ENCODE results near the gene IFT88.

Gene IFT88

DNA sequence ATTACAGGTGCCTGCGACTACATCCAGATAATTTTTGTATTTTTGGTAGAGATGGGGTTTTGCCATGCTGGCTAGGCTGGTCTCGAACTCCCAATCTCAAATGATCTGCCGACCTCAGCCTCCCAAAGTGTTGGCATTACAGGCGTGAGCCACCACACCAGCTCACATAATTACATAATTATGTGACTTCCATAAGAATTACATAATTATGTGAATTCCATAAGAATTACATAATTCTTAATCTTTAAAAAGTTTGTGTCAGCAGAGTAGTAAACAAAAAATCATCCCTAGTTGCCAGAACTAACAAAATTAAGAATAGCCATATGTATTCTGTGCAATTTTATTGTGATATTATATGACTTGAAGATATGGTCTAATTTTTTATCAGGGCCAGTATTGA, 25.6 kb downstream of the IFT88 start:
- no peak for FAIRE-seq
- no peak for DNase-seq (ENCODE audit: insufficient read length, low spot score)
- TF ChIP-seq, protein P1, sequence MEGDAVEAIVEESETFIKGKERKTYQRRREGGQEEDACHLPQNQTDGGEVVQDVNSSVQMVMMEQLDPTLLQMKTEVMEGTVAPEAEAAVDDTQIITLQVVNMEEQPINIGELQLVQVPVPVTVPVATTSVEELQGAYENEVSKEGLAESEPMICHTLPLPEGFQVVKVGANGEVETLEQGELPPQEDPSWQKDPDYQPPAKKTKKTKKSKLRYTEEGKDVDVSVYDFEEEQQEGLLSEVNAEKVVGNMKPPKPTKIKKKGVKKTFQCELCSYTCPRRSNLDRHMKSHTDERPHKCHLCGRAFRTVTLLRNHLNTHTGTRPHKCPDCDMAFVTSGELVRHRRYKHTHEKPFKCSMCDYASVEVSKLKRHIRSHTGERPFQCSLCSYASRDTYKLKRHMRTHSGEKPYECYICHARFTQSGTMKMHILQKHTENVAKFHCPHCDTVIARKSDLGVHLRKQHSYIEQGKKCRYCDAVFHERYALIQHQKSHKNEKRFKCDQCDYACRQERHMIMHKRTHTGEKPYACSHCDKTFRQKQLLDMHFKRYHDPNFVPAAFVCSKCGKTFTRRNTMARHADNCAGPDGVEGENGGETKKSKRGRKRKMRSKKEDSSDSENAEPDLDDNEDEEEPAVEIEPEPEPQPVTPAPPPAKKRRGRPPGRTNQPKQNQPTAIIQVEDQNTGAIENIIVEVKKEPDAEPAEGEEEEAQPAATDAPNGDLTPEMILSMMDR (IDR thresholded peaks at IDR 0.05; ENCODE audit: insufficient read depth, missing control alignments), result no peak

DNA sequence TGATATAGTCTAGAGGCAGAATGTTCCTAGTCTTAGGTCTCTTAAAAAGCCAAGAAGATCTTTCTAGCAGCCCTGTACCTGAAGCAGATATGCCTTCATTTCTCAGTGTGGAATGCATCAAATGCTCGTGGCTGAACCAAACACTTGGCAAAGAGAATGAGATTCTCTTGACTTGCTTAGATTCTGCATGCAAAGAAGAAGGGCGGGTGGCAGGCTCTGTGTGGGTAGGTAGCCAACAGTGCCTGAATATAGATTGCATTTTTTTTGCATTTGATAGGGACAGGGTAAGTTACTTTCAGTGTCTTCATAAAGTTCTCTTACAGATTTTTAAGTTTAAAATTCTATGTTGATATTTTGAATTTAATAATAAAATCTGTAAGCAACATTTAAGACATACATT, 27.3 kb downstream of the IFT88 start:
- DNase-seq (ENCODE audit: insufficient read length, low spot score) (no peak), FAIRE-seq (no peak)
- TF ChIP-seq, protein P1 (IDR thresholded peaks at IDR 0.05; ENCODE audit: insufficient read depth, missing control alignments), result no peak

DNA sequence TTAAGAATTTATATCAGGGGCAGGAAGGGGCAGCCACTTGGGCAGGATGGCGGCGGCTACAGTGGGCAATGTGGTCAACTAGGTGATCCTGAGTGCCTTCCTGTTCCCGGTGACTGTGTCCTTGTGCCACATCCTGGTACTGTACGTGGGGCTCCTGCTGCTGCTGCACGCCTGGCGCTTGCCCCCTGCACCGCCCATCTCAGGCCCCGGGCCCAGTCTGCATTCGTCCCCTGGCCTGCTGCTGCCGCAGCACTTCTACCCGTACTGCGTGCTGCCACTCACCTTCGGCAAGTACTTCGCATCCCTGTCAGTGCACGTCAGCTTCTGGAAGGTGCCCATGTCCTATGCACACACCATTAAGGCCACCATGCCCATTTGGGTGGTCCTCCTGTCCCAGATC, 40.1 kb downstream of the IFT88 start:
- no peak for FAIRE-seq
- TF ChIP-seq, protein P1 (IDR thresholded peaks at IDR 0.05; ENCODE audit: insufficient read depth, missing control alignments), result no peak
- no peak for DNase-seq (ENCODE audit: insufficient read length, low spot score)

DNA sequence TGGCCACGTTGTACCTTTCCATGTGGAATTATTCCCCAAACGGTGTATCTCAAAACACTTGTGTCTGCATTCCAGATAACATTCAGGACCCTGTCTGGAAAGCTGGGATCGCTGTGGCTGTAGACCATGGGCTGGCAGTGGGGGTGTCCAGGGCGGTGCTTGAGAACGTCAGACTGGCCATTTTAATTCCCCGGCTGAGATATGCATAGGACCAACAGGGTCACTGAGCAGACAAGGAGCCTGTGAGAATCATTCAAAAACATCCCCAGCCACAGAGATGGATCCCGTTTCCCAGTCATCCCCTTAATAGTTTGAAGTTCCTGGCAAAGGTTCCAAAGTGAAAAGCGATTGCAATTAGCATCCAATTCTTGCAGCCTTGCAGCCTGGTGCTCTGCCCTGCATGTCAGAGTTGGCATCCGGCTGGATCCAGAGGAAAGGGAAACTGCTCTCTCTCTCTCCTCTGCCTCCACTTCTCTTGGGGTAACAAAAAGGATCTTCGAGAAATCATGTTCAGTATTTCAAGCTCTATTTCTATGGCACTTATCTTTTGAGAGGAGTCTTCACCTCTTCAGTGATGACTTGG, 41.6 kb downstream of the IFT88 start:
- no peak for FAIRE-seq
- DNase-seq (ENCODE audit: insufficient read length, low spot score), result no peak
- TF ChIP-seq, protein P1 (IDR thresholded peaks at IDR 0.05; ENCODE audit: insufficient read depth, missing control alignments), result no peak

DNA sequence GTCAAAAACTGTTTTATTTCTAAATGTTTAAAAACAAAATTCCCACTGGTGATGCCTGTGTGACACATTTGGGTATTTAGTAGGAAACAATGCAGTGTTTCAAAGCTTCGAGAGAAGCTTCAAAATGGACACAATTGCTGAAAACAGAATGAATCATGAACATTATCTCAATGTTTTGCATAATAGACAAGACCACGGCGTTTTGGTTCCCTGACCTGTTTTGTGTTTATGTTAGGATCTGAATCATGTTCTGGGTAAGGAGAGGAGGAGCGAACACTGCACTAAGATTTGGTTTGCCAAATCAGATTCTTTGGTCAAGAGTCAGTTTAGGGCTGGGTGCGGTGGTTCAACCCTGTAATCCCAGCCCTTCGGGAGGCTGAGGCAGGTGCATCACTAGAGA, 42.2 kb downstream of the IFT88 start:
- FAIRE-seq, result no peak
- TF ChIP-seq, protein P1 (IDR thresholded peaks at IDR 0.05; ENCODE audit: insufficient read depth, missing control alignments), result no peak
- no peak for DNase-seq (ENCODE audit: insufficient read length, low spot score)

DNA sequence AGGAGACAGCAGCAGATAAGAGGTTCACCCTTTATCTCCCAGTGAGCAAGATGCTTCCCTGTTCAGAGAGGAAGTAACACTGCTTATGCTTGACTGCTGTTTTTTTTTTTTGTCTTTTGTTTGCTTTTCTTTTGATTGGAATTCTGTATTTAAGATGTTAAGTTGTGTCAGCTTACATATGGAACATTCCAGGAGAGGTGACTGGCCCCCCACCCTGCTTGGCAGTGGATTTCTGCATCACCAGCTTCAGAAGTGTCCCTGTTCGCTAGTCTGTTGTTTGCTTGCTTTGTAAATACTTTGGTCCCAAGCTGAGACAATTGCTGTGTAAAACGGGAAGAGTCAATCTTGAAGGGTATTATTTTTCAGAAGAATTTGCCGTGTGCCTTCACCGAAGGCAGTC, 43.0 kb downstream of the IFT88 start:
- DNase-seq (ENCODE audit: insufficient read length, low spot score) (no peak), FAIRE-seq (no peak)
- TF ChIP-seq, protein P1 (IDR thresholded peaks at IDR 0.05; ENCODE audit: insufficient read depth, missing control alignments), result no peak

DNA sequence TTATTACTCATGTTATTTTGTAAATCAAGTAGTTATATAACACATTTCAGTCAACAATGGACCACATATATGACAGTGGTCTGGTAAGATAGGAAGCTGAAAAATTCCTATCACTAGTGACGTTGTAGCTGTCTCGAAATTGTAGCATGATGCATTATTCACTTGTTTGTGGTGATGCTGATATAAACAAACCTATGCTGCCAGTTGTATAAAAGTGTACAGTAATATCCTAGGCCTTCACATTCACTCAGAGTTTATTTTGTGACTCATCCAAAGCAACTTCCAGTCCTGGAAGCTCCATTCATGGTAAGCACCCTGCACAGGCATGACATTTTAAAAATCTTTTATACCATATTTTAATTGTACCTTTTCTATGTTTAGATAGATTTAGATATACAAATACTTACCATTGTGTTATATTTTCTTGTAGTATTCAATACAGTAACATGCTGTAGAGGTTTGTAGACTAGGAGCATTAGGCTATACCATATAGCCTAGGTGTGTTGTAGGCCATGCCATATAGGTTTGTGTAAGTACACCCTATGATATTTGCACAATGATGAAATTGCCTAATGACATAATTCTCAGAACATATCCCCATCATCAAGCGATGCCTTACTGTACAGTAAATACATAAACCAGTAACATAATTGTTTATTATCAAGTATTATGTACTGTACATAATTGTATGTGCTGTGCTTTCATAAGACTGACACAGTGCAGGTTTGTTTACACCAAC, 49.3 kb downstream of the IFT88 start:
- DNase-seq (ENCODE audit: insufficient read length, low spot score), result no peak
- no peak for FAIRE-seq
- TF ChIP-seq, protein P1 (IDR thresholded peaks at IDR 0.05; ENCODE audit: insufficient read depth, missing control alignments), result no peak
